WERI-Rb-1 (cell line): ENCODE measurements around the gene ZNF526.

Experiments
- DNase-seq: peaks from one replicate; pipeline ENCODE4 v3.0.0-alpha.2; 2020
- H3K27ac ChIP-seq: fragments of 250-450 bp; sonication (Bioruptor Pico); 2 replicates; pipeline ENCODE4 v1.5.1; 2020; ENCODE audit warnings: mild to moderate bottlenecking, moderate library complexity
- H3K27me3 ChIP-seq: fragments of 250-450 bp; sonication (Bioruptor Pico); 2 replicates; pipeline ENCODE4 v1.5.1; 2021; ENCODE audit warnings: mild to moderate bottlenecking, low read depth, moderate library complexity; ENCODE audit not compliant: insufficient read depth, severe bottlenecking
- H3K36me3 ChIP-seq: fragments of 250-450 bp; sonication (Bioruptor Pico); 2 replicates; pipeline ENCODE4 v1.5.1; 2020; ENCODE audit warnings: mild to moderate bottlenecking, moderate library complexity
- H3K4me3 ChIP-seq: 2 replicates; pipeline ENCODE4 v1.5.1; 2011; ENCODE audit warnings: low read depth, mild to moderate bottlenecking, control low read depth, low read length
- H3K9me3 ChIP-seq: fragments of 250-450 bp; sonication (Bioruptor Pico); 2 replicates; pipeline ENCODE4 v1.5.1; 2021; ENCODE audit warnings: mild to moderate bottlenecking, moderate library complexity; ENCODE audit not compliant: severe bottlenecking
- TF ChIP-seq, protein P1 (sequence below): IDR thresholded peaks from 2 replicates; pipeline ENCODE4 v1.5.1; 2011; ENCODE audit warnings: low read depth, mild to moderate bottlenecking, control low read depth, inconsistent platforms, low read length

ZNF526 gene

DNA sequence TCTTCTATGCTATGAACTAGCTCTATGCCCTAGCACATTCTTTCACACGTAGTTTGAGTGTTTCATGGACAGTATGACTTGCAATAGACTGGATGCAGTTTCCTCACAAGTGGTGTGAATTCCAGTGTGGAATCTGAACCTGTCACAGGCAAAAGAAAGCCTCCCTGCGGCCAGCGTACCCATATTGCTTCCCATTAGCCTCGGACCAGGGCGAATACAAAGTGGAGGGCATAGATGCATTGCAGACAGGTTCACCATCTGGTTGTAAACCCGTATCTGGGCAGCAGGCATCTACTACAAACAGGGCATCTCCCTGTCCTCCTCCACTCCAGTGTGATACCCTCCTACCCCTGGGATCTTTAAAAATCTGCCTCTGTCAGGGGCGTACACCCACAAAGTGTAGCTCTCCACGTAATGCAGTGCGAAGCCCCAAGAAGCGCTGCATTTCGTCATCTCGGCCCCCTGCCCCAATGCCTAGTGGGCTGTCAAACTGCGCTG, 47.6 kb downstream of the ZNF526 start:
- H3K36me3 ChIP-seq = peaks cover 7% of the 10 kb centered on the region
- peak overlapping the region; percentile 100 for H3K27ac ChIP-seq
- TF ChIP-seq, protein P1, sequence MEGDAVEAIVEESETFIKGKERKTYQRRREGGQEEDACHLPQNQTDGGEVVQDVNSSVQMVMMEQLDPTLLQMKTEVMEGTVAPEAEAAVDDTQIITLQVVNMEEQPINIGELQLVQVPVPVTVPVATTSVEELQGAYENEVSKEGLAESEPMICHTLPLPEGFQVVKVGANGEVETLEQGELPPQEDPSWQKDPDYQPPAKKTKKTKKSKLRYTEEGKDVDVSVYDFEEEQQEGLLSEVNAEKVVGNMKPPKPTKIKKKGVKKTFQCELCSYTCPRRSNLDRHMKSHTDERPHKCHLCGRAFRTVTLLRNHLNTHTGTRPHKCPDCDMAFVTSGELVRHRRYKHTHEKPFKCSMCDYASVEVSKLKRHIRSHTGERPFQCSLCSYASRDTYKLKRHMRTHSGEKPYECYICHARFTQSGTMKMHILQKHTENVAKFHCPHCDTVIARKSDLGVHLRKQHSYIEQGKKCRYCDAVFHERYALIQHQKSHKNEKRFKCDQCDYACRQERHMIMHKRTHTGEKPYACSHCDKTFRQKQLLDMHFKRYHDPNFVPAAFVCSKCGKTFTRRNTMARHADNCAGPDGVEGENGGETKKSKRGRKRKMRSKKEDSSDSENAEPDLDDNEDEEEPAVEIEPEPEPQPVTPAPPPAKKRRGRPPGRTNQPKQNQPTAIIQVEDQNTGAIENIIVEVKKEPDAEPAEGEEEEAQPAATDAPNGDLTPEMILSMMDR = no peak
- no peaks in the 10 kb centered on the region for H3K27me3 ChIP-seq
- no peak for DNase-seq
- H3K9me3 ChIP-seq = no peaks in the 10 kb centered on the region
- peak overlapping the region; percentile 58 for H3K4me3 ChIP-seq

DNA sequence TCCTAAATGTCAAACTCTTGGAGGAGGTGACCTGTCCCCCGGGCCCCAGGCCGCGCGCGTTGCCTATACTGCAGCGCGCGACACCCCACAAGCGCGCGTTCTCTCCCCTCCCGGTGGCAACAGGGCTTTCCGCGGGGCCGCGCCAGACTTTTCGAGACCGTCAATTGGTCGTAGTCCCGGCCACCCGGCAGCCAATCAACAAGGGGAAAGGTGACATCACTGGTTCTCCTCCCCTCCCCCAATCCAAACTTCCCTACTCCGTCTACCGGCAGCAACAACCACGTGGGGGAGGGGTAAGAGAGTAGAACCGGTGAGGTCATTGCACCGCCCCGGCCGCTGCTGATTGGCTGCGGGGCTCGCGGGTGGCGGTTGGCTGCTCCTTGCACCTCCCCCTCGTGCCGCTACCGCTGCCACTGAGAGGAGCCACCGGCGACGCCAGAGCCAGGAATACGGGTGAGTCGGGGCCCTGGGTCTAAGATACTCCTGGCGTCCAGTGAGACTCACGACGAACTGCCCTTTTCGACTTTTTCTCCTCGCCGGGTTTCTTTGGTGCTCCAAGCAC, 48.1 kb downstream of the ZNF526 start:
- TF ChIP-seq, protein P1 = no peak
- no peaks in the 10 kb centered on the region for H3K27me3 ChIP-seq
- H3K36me3 ChIP-seq = peaks cover 9% of the 10 kb centered on the region
- no peaks in the 10 kb centered on the region for H3K9me3 ChIP-seq
- DNase-seq = peak; percentile 99
- peak overlapping the region; percentile 100 for H3K27ac ChIP-seq
- peak overlapping the region; percentile 58 for H3K4me3 ChIP-seq

DNA sequence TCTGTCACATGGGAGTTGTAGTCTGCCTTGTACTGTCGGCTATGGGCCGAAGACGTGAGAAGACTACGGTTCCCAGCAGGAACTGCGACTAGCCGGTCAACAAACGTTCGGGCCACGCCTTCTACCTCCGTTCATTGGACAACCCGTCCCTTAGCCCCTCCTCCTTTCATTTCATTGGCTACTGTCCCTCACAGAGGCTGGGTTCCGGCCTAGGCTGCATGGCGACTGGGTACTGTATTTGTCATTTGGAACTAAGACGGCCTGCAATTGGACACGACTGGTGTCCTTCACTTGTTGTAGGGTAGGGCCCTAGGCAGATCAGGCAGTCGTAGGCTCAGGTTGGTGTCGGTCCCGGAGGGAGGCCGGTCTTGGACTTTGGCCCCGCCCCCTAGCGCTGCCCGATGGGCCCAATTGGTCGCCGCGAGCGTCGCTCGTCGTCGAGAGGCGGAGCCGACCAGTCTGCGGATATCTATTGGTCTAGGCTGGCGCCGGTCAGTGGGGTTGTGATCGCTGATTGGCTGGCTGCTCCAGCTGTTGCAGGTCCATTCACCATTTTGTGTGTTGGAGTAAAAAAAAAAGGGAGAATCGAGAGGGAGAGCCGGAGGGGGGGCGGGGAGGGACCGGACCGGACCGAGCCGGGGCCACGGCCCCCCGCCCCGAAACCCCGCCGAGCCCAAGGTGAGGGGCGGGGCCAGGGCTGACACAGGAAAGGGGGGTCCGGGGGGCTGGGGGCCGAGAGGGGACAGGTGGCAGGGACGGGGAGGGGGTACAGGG, 48.8 kb downstream of the ZNF526 start, which contains the start of gene CIC:
Gene CIC, plus strand, starts transcription at position 549 of the 774 bp plus-strand sequence. CDS start 2,532 bp downstream, outside the sequence.
- peak; percentile 99 for DNase-seq
- H3K9me3 ChIP-seq = no peaks in the 10 kb centered on the region
- peaks cover 16% of the 10 kb centered on the region for H3K36me3 ChIP-seq
- TF ChIP-seq, protein P1 = no peak
- H3K27ac ChIP-seq = peak within 1 kb of the TSS; percentile 100
- H3K4me3 ChIP-seq = peak within 1 kb of the TSS; percentile 58
- H3K27me3 ChIP-seq = no peaks in the 10 kb centered on the region

DNA sequence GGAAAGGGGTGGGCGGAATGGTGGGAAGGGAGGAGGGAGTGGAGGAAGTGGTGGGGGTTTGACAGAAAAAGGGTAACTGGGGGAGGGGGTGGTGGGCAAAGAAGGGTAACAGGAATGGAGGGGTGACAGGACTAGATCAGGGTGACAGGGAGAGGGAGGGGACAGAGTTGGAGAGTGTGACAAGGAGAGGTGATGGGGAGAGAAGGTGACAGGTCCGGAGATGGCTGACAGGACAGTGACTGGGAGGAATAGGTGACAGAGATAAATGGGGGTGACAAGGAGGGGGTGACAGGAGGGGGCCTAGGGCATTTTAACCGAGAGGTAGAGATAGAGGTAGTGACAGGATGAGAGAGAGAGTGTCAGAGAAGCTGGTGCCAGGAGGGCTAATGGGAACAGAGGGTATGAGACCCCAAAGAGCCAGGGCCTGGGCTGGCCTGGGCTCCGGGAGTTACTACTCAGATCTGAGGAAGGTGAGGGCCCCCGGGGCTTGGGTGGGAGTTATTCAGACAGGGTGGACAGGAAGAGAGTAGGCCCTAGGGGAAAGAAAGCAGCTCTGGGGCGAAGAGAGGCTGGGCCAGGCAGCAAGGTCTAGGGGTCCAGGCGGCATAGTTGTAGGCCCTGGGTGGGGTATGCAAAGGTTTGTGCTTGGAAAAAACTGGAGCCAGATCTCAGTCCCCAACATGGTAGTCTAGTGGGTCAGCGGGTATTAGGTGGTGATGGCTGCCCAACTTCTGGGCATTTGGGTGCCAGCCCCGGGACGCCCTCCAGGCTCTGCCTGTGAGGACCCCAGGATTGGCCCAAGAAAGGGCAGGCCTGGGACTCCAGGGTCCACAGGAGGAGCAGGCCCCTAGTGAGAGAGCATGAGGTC, 49.6 kb downstream of the ZNF526 start:
- no peaks in the 10 kb centered on the region for H3K27me3 ChIP-seq
- no peak for DNase-seq
- H3K27ac ChIP-seq = peak overlapping the region; percentile 39

DNA sequence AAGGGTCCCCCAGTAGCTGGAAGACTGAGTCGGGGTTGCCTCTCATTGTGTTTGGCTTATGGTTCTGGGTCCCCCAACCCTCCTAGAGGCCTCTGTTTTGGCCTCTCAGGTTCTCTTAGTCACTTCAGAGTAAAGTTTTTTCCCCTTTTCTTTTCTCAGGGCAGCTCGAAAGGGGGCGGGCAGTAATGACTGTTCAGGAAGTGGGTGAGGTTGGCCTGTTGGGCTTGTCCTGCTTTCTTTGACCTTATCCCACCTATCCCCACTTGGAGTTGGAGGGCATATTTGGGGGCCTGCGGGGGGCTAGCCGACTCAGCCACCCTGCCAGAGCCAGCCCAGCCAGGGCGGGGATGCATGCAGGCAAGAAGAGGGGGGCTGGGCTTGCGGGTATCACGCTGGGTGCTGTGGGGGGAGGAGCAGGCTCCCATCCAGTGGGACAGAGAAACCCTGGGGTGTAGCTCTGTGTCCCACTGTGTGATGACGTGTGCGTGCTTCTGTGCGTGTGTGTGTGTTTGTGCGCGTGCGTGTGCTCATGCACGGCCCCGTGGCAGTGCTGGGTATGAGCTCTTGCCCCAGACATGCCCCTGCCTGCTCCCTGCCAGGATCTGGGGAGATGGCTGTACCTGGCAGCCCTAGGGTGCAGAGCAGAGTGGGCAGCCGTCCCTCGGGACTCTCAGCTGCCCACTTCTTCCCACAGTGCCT, 50.4 kb downstream of the ZNF526 start:
- TF ChIP-seq, protein P1 = no peak
- peak overlapping the region; percentile 39 for H3K27ac ChIP-seq

More for the DNA sequence above, 49.6 kb downstream of the ZNF526 start:
- TF ChIP-seq, protein P1 = no peak
- peaks cover 24% of the 10 kb centered on the region for H3K36me3 ChIP-seq
- H3K4me3 ChIP-seq = peak overlapping the region; percentile 58
- no peaks in the 10 kb centered on the region for H3K9me3 ChIP-seq

More for the DNA sequence above, 50.4 kb downstream of the ZNF526 start:
- no peaks in the 10 kb centered on the region for H3K9me3 ChIP-seq
- peaks cover 26% of the 10 kb centered on the region for H3K36me3 ChIP-seq
- H3K27me3 ChIP-seq = no peaks in the 10 kb centered on the region
- no peak overlapping the region for H3K4me3 ChIP-seq
- DNase-seq = no peak
